ENCODE measurements around the gene LRP2. TPM values are rescaled to one million over a fixed set of nuclear protein-coding genes. Genes with fewer than 3 reads are reported as not detected.

Gene LRP2
- total RNA-seq, 1 donor from 2014 or later: 54.2 TPM

DNA sequence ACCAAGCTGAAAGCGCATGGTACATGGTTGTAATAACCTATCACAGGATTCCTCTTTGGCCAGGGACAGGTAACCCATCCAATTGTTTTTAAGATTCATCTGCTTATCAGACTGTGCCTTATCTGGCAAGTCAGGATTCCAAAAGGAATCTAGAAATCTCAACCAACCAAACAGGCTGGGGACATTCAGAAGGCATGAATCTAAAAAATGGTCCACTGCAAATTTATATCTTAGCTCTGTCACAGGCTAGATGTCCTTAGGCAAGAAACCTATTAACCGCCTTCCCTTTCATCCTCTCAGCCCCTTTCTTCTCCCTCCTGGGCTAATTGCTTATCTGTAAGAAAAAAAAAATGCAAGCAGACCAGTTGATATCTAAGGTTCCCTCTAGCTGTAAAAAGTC, 4.3 kb downstream of the LRP2 start:
- DNase-seq (ENCODE audit: low spot score in 2 of 2, unreplicated experiment in 2 of 2): no peak
- Mint-ChIP-seq H3K36me3 (no peaks in the 10 kb centered on the region), H3K27me3 (ENCODE audit: low read depth) (peaks cover 31% of the 10 kb centered on the region), H3K4me3 (no peak overlapping the region), H3K4me1 (peaks cover 45% of the 10 kb centered on the region), H3K27ac (peak overlapping the region; percentile 40), H3K9me3 (no peaks in the 10 kb centered on the region)
- TF ChIP-seq CTCF (IDR thresholded peaks at IDR 0.05; ENCODE audit: unreplicated experiment): no peak

DNA sequence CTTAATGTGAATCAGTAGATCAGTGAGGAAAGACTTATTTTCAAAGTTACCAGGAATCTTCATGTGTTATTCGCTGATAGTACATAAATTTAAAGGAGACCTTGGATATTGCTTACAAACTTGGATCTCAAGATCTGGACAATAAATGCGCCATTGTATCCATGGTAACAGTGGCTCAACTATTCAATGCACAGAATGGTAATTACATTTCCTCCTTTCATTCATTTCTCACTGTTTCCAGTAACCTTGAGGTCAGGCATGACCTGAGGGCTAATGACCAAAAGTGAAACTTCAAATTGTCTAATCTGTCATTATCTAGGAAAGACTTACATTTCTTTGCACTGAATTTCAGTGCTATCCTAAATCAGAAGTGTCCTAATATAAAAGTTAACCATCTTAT, 8.1 kb downstream of the LRP2 start:
- Mint-ChIP-seq H3K36me3 (no peaks in the 10 kb centered on the region), H3K9me3 (no peaks in the 10 kb centered on the region), H3K27me3 (ENCODE audit: low read depth) (peaks cover 6% of the 10 kb centered on the region), H3K27ac (no peak overlapping the region), H3K4me3 (no peak overlapping the region), H3K4me1 (peaks cover 25% of the 10 kb centered on the region)
- TF ChIP-seq CTCF (IDR thresholded peaks at IDR 0.05; ENCODE audit: unreplicated experiment): no peak
- no peak for DNase-seq (ENCODE audit: low spot score in 2 of 2, unreplicated experiment in 2 of 2)

DNA sequence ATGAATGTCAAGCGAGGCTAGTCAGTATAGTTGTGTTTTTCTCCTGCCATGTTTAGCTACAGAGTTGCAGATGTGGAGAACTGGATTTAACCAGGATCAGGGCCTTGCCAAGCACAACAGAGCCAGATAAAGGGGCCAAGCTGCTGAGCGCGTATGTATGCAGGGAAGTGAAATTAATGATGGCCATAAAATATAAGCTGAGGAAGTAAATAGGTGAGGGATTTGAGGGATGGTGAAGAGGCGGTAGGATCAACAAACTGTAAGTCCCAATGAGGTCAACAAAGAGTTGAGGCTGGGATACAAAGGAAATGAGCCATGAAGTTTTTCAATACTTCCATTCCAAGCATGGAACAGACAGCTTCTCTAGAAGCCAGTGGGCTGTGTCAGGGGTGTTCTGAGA, 10.6 kb downstream of the LRP2 start:
- TF ChIP-seq CTCF (IDR thresholded peaks at IDR 0.05; ENCODE audit: unreplicated experiment): no peak

GRCh38 chr2:169349535-169349934, 12.8 kb downstream of the LRP2 start:
- no peaks in the 10 kb centered on the region for H3K9me3 Mint-ChIP-seq
- peaks cover 22% of the 10 kb centered on the region for H3K4me1 Mint-ChIP-seq
- no peak overlapping the region for H3K27ac Mint-ChIP-seq
- no peak overlapping the region for H3K4me3 Mint-ChIP-seq
- no peaks in the 10 kb centered on the region for H3K27me3 Mint-ChIP-seq (ENCODE audit: low read depth)
- no peak for TF ChIP-seq CTCF (IDR thresholded peaks at IDR 0.05; ENCODE audit: unreplicated experiment)
- no peaks in the 10 kb centered on the region for H3K36me3 Mint-ChIP-seq
- DNase-seq (ENCODE audit: low spot score in 2 of 2, unreplicated experiment in 2 of 2): no peak

More for the DNA sequence above, 10.6 kb downstream of the LRP2 start:
- Mint-ChIP-seq H3K4me3 (no peak overlapping the region), H3K27ac (no peak overlapping the region), H3K9me3 (no peaks in the 10 kb centered on the region), H3K36me3 (no peaks in the 10 kb centered on the region), H3K4me1 (peaks cover 18% of the 10 kb centered on the region), H3K27me3 (ENCODE audit: low read depth) (peaks cover 5% of the 10 kb centered on the region)
- no peak for DNase-seq (ENCODE audit: low spot score in 2 of 2, unreplicated experiment in 2 of 2)

DNA sequence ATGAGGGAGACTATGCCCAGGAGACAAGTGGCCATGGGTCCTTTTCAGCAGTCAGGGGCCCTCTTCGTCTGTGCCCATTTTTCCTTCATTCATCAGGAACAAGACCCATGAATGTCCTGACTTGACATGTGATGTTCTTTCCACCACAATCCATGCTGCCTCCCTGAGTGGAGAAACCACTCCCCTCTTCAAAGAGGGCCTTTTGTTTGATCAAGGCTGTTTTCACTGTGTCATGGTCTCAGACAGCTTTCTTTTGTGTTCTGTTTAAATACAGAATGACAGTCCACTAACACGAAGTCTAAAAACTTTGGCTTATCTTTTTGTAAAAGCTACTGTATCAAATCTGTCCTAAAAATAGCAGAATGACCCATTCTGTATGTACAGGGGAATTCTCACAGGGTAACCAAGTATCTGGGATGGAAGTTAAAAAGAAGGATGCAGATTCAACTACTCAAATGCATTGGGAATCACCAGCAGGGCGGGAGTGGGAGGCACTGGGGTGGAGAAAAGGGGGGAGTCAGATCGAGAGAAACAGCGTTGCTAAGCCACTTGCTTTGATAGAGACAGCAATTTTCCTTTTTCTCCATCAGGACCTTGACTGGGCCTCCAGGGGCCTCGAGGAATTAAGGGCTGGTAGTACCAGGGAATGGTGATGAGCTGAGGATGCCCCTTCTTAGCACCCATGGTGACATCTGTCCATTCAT, 13.9 kb downstream of the LRP2 start:
- DNase-seq (ENCODE audit: low spot score in 2 of 2, unreplicated experiment in 2 of 2): no peak
- Mint-ChIP-seq H3K9me3 (no peaks in the 10 kb centered on the region), H3K4me1 (peaks cover 20% of the 10 kb centered on the region), H3K27me3 (ENCODE audit: low read depth) (no peaks in the 10 kb centered on the region), H3K36me3 (no peaks in the 10 kb centered on the region), H3K4me3 (no peak overlapping the region), H3K27ac (no peak overlapping the region)
- no peak for TF ChIP-seq CTCF (IDR thresholded peaks at IDR 0.05; ENCODE audit: unreplicated experiment)

Data from mesothelial cell of epicardium (in vitro differentiated cells).